GM12864 (cell line): ENCODE measurements around the gene LPIN1.

Source experiments
- DNase-seq: peaks from one replicate; pipeline ENCODE4 v3.0.0-alpha.2; 2011; ENCODE audit warnings: low read depth
- H3K4me3 ChIP-seq: 2 replicates; pipeline ENCODE4 v1.5.1; 2011; ENCODE audit warnings: mild to moderate bottlenecking, low read depth, low read length, control low read depth
- CTCF ChIP-seq: IDR thresholded peaks from 2 replicates; pipeline ENCODE4 v1.5.1; 2011; ENCODE audit warnings: low read depth, mild to moderate bottlenecking, moderate library complexity, low read length, control low read depth, inconsistent platforms; ENCODE audit errors: missing control alignments

The LPIN1 gene

GRCh38 chr2:11876889-11877288 is 130.5 kb downstream of the LPIN1 start:
- no peak for DNase-seq
- no peak overlapping the region for H3K4me3 ChIP-seq
- TF ChIP-seq CTCF = no peak
